HG02943 (cell line): ENCODE data around the gene CASK.
"Not testable (repeated sequence)": the region's sequence is repeated elsewhere in the genome, so short reads cannot be mapped to it uniquely, and the experiment has no call there.

ENCODE experiments used
- ATAC-seq: cut with Tn5 transposase; IDR thresholded peaks from one replicate; pipeline ENCODE4 v1.9.1; 2021; ENCODE audit warnings: mild to moderate bottlenecking, low read depth, moderate library complexity; ENCODE audit not compliant: unreplicated experiment

CASK gene

GRCh38 chrX:41750716-41751115 is 172.6 kb downstream of the CASK start:
- no peak for ATAC-seq

DNA sequence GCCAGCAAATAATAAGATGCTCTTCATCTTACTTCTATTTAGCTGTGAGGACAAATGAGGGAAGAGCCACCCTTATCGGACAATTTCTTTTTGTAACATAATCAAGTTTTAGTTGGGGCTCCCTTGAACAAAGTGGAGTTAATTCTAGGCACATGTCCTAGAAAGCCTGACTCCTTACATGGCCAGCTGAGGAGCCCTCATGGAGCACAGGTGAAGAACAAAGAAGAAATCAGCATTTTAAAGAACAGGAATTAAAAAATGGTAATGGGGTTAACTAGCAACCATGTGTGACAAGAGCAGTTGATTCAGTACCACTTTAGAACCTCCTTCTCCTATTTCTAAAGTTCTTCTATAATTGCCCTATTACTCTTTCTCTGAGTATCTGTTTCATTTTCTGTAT is 183.5 kb downstream of the CASK start:
- no peak for ATAC-seq

GRCh38 chrX:41737065-41737464 is 186.3 kb downstream of the CASK start:
- no peak for ATAC-seq

DNA sequence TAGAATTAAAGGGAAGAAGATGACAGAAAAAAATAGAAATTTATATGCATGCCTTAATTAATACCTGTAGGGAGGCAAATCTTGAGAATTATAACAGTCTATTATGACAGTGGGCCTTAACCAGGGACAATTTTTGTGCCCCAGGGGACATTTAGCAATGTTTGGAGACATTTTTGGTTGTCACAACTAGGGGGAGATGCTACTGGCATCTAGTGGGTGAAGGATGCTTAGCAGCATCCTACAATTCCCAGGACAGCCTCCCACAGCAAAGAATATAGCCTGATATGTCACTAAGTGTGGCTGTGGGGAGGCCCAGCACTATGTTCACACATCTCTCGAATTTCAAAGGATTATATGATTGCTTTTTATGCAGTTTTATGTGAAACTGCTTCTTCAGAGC is 188.8 kb downstream of the CASK start:
- no peak for ATAC-seq

- peak; percentile 96 for ATAC-seq
Observed at GRCh38 chrX:41733939-41734338, 189.4 kb downstream of the CASK start.

DNA sequence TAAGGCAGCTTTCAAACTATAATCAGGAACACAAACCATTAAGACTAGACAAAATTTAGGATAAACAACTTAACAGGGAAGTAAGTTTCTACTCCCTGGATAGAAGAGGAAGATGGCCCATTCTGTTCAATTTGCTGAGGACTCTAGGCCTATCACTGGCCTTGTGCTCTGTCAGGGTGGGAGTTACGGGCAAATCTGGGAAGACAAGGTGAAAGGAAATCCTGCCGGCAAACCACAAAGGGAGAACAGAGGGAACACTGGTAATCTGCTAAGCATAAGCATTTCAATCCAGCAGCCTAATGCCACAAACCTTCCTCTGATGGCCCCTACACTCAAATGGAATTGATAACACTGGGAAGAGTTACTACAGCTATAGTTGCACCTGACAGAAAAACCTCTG is 191.1 kb downstream of the CASK start:
- no peak for ATAC-seq

DNA sequence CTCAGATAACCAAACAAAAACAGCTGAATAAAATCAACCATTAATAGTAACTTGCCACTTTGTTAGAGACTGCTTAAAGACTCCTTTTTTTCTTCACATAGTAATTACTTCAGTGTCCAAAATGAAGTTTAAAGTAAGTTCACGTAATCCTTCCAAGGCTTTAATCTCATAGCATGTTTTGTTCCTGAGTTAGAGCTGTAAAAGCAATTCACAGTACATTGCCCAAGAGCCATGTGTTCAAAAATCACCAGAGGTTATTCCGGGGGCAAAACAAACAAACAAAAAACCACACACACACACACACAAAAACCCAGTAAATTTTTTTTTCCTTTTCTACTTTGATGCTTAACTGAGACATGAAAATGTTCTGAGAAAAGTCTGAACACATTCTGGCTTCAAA is 193.3 kb downstream of the CASK start:
- no peak for ATAC-seq

DNA sequence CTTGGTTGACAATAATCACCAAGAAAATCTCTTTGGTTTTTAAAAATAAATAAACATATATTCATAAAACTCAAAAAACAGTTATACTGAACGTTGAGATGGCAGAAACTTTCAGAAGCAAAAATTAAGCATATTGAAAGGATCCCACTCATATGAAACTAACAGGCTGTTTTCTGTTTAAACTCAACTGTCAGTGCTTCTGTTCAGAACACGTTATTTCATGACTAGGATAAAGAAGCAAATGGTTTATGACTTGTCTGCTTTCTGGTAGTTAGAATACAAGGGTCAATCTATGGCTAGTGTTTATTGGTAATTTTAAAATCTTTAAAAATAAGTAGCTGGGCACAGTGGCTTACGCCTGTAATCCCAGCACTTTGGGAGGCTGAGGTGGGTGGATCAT is 195.2 kb downstream of the CASK start:
- ATAC-seq = no peak

DNA sequence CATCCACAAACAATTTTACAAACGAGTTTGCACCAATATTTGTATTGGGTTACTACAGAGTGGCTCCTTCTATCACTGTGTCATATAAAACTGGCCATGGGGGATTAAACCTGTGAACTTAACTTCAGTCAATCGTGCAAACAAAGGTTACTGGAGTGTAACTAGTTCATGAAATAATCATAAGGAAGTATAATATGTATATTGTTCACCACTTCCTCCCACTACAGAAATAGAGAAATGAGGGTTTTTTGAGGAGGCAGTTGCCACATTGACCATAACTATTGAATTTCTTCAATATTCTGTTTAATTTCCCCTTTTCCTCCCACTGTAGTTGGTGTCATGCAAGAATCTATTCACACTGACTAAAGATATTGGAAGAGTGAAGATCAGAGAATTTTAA is 199.5 kb downstream of the CASK start, which contains the start of gene GPR82:
TSS of gene GPR82 (plus strand) at position 356 of the 400 bp plus-strand sequence. CDS start 2,846 bp downstream, outside the sequence.
- ATAC-seq = no peak

GRCh38 chrX:41722816-41723618 is 200.3 kb downstream of the CASK start:
- ATAC-seq = no peak

- ATAC-seq = no peak
Observed at GRCh38 chrX:41722214-41722613, 201.1 kb downstream of the CASK start.

DNA sequence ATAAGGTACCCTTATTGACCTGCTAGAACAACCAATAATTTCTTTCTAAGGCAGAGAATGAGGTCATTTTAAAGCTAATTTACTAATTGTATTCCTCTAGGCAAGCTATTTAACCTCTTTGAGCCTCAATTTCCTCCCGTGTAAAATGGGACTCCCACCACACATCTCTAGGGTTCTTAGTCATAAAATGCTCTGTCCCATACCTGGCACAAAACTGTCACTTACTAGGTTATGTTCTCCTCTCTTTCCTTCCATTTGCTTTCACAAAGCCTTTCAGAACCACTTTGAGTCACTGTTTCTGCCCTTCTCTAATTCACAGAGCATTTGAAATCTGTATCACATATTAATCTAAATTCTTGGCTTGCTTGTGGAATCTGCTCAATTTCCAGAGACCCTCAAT is 201.8 kb downstream of the CASK start:
- no peak for ATAC-seq

GRCh38 chrX:41720125-41720779 is 203.1 kb downstream of the CASK start:
- ATAC-seq = peak; percentile 77

- not testable (repeated sequence) for ATAC-seq
Observed at GRCh38 chrX:41719610-41720009, 203.7 kb downstream of the CASK start.

- no peak for ATAC-seq
Observed at GRCh38 chrX:41718481-41719235, 204.7 kb downstream of the CASK start.

GRCh38 chrX:41716767-41717473 is 206.4 kb downstream of the CASK start:
- ATAC-seq = no peak

- ATAC-seq = no peak
Observed at GRCh38 chrX:41716222-41716621, 207.1 kb downstream of the CASK start.

DNA sequence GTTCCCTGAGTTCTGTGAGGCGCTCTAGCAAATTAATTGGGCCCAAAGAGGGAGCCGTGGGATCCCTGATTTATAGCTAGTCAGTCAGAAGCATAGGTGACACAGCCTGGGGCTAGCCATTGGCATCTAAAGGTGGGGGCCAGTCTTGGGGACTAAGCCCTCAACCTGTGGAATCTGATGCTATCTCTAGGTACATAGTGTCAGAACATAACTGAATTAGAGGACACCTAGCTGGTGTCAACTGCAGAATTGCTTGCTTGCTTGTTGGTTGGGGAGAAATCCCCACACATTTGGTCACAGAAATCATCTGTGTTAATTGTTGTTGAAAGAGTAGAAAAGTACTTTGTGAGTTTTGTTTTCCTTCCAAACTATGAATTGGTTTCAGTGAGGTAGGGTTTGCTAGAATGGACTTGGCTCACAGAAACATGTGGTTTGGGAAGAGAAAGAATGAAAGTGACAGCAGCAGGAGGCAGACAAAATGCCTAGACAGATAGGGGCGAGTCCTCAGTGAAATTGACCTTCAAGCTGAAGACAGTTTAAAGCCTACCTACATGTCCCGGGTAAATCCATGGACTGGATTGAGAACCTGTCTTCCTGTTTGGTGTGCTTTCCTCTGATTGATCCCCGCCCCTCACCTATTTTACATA is 212.2 kb downstream of the CASK start:
- ATAC-seq = no peak

DNA sequence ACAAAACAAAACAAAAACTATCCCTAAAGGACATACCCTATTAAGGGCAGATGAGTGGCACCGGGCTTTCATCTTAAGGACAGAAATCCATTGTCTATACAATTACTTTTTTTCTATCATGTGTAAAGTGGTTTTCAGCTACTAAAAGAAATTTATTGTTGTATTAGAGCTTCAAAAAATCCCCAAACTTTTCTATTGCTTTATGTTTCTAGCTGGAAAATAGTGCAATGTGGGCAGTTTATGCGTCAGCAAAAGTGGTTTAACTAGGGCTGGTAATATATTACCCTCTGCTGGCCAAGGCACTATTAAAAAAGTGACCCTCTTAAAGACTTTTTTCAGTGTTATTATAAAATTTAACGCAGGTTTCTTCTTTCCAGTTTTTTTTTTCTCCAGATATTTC is 214.9 kb downstream of the CASK start:
- ATAC-seq = no peak

DNA sequence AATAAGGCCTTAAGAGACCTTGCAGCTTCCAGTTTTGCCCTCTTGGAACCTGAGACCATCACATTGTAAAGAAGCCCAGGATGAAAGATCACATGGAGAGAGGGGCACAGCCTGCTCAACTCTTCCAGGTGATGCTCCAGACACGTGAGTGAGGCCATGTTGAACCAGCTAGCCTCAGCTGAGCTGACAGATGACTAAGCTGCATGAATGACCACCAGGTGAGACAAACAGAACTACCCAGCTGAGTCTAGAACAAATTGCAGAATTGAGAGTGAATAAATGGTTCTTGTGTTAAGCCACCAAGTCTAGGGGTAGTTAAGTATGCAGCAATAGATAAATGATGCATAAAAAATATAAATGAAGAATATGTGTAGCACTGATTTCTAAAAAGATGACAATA is 216.1 kb downstream of the CASK start:
- ATAC-seq = no peak
